HCT116 (cell line): ENCODE data around the gene DRD5. TPM values are rescaled to one million over a fixed set of nuclear protein-coding genes. Genes with fewer than 3 reads are reported as not detected.

Experiments used
- ATAC-seq: fragments of 200-7000 bp; cut with Tn5 transposase; 2 replicates; pipeline ENCODE4 v1.9.1; 2020; ENCODE audit warnings: mild to moderate bottlenecking, moderate library complexity
- BruUV-seq: library from RNA; stranded (reverse); fragments of 400-500 nt; replicated peaks from 2 replicates; lab custom pipeline; 2021; lab: Mats Ljungman, UMichigan
- CTCF ChIA-PET: fragments of 300-600 bp; sonication (Branson Sonifier 250); formaldehyde crosslinking; loops from one replicate; lab custom pipeline; 2021; ENCODE audit warnings: antibody characterized with exemption; lab: Charles Lee
- POLR2A ChIA-PET: fragments of 300-600, 350-600 bp; sonication (Branson Sonifier 250); formaldehyde crosslinking; loops from one replicate; lab custom pipeline; 2021; ENCODE audit warnings: antibody characterized with exemption; lab: Charles Lee
- RAD21 ChIA-PET, 2 experiments: fragments of 300-600 bp; sonication (Branson Sonifier 250); formaldehyde crosslinking; loops; one replicate each; lab custom pipeline; 2023; ENCODE audit warnings: low total read pairs in 2 of 2; ENCODE audit not compliant: uncharacterized antibody in 2 of 2, unreplicated experiment in 2 of 2, low non-redundant PET in 1 of 2; lab: Charles Lee
- DNase-seq: peaks from one replicate; pipeline ENCODE4 v3.0.0-alpha.2; 2010; ENCODE audit warnings: low read depth, low spot score
- H2AFZ ChIP-seq: fragments of 200-600 bp; shearing (Covaris generic), sonication (generic); 2 replicates; pipeline ENCODE4 v1.6.1; 2017; ENCODE audit warnings: low read depth, mixed run types, mixed read lengths, antibody characterized with exemption, low read length; ENCODE audit not compliant: poor library complexity, severe bottlenecking
- H3K27ac ChIP-seq: 2 replicates; pipeline ENCODE4 v1.5.1; 2012; ENCODE audit warnings: low read depth, low read length
- H3K27me3 ChIP-seq: fragments of 200-600 bp; sonication (generic); 2 replicates; pipeline ENCODE4 v1.6.1; 2016; ENCODE audit warnings: mixed run types, low read length, mixed read lengths; ENCODE audit not compliant: insufficient read depth
- H3K36me3 ChIP-seq, 2 experiments: fragments of 200-500 bp in 1 of 2; fragments of 200-600 bp in 1 of 2; sonication (Bioruptor generic) in 1 of 2; sonication (generic) in 1 of 2; 2 replicates each; pipeline versions ENCODE4 v1.5.1 to v1.6.1; 2014 to 2016; ENCODE audit warnings: low read length in 2 of 2, inconsistent platforms in 1 of 2, mixed read lengths in 1 of 2, mixed run types in 1 of 2; ENCODE audit not compliant: insufficient read depth in 2 of 2, control insufficient read depth in 1 of 2
- H3K4me1 ChIP-seq, 2 experiments: fragments of 200-600 bp in 1 of 2; sonication (generic) in 1 of 2; 2 replicates each; pipeline versions ENCODE4 v1.5.1 to v1.6.1; 2012 to 2017; ENCODE audit warnings: low read length in 2 of 2, inconsistent platforms in 1 of 2, mild to moderate bottlenecking in 1 of 2, mixed read lengths in 1 of 2, mixed run types in 1 of 2, moderate library complexity in 1 of 2; ENCODE audit not compliant: insufficient read depth in 2 of 2, control insufficient read depth in 1 of 2
- H3K4me2 ChIP-seq: fragments of 200-600 bp; sonication (generic); 2 replicates; pipeline ENCODE4 v1.6.1; 2017; ENCODE audit warnings: mixed run types, low read length, mixed read lengths
- H3K4me3 ChIP-seq, 2 experiments: fragments of 200-600 bp in 1 of 2; sonication (generic) in 1 of 2; replicated peaks in 1 of 2; 2 replicates each; pipeline ENCODE4 v1.5.1; 2011 to 2016; ENCODE audit warnings: low read length in 2 of 2, control low read depth in 1 of 2, low read depth in 1 of 2, mild to moderate bottlenecking in 1 of 2, mixed read lengths in 1 of 2, mixed run types in 1 of 2
- H3K79me2 ChIP-seq: fragments of 200-600 bp; sonication (generic); 2 replicates; pipeline ENCODE4 v1.6.1; 2017; ENCODE audit warnings: mild to moderate bottlenecking, mixed run types, low read length, moderate library complexity, mixed read lengths; ENCODE audit not compliant: insufficient read depth
- H3K9ac ChIP-seq: fragments of 200-600 bp; sonication (generic); 2 replicates; pipeline ENCODE4 v1.6.1; 2016; ENCODE audit warnings: low read length, mixed read lengths
- H3K9me2 ChIP-seq: fragments of 200-600 bp; sonication (generic), shearing (Covaris generic); 2 replicates; pipeline ENCODE4 v1.6.1; 2017; ENCODE audit warnings: mixed run types, mild to moderate bottlenecking, moderate library complexity; ENCODE audit not compliant: insufficient read depth
- H3K9me3 ChIP-seq, 2 experiments: fragments of 200-500 bp in 1 of 2; fragments of 200-600 bp in 1 of 2; sonication (Bioruptor generic) in 1 of 2; sonication (generic) in 1 of 2; 2 replicates each; pipeline ENCODE4 v1.6.1; 2014 to 2017; ENCODE audit warnings: low read length in 2 of 2, mixed read lengths in 2 of 2, inconsistent platforms in 1 of 2, low read depth in 1 of 2, mild to moderate bottlenecking in 1 of 2, mixed run types in 1 of 2, moderate library complexity in 1 of 2; ENCODE audit not compliant: control insufficient read depth in 1 of 2, insufficient read depth in 1 of 2
- H4K20me1 ChIP-seq: fragments of 200-600 bp; sonication (generic), shearing (Covaris generic); 2 replicates; pipeline ENCODE4 v1.6.1; 2017; ENCODE audit warnings: mixed run types, mild to moderate bottlenecking, moderate library complexity; ENCODE audit not compliant: insufficient read depth
- CEBPB ChIP-seq: IDR thresholded peaks from 2 replicates; pipeline ENCODE4 v1.6.1; 2012; ENCODE audit warnings: low read depth
- EGR1 ChIP-seq: IDR thresholded peaks from 2 replicates; pipeline ENCODE4 v1.6.1; 2012; ENCODE audit warnings: low read depth
- ELF1 ChIP-seq: IDR thresholded peaks from 2 replicates; pipeline ENCODE4 v1.6.1; 2012; ENCODE audit warnings: low read depth, borderline replicate concordance
- EZH2 ChIP-seq: fragments of 200-600 bp; sonication (generic); IDR thresholded peaks from 2 replicates; pipeline ENCODE4 v1.6.1; 2017; ENCODE audit warnings: antibody characterized with exemption, mixed run types
- EZH2phosphoT487 ChIP-seq: fragments of 200-600 bp; IDR thresholded peaks from 2 replicates; pipeline ENCODE4 v1.6.1; 2018; ENCODE audit warnings: antibody characterized with exemption, borderline replicate concordance
- JUND ChIP-seq: IDR thresholded peaks from 2 replicates; pipeline ENCODE4 v1.6.1; 2012
- POLR2A ChIP-seq: IDR thresholded peaks from 2 replicates; pipeline ENCODE4 v1.7.0; 2011; ENCODE audit warnings: borderline replicate concordance; ENCODE audit not compliant: insufficient read depth, insufficient read length; ENCODE audit errors: extremely low read depth
- RAD21 ChIP-seq: IDR thresholded peaks from 2 replicates; pipeline ENCODE4 v1.6.1; 2012; ENCODE audit warnings: low read depth, mild to moderate bottlenecking
- SIN3A ChIP-seq: IDR thresholded peaks from 2 replicates; pipeline ENCODE4 v1.6.1; 2012; ENCODE audit warnings: low read depth
- TCF7L2 ChIP-seq: IDR thresholded peaks from 2 replicates; pipeline ENCODE4 v1.7.0; 2011; ENCODE audit warnings: borderline replicate concordance, inconsistent platforms; ENCODE audit not compliant: insufficient read depth, insufficient read length; ENCODE audit errors: extremely low read depth
- YY1 ChIP-seq: IDR thresholded peaks from 2 replicates; pipeline ENCODE4 v1.6.1; 2011; ENCODE audit warnings: low read length, low read depth, moderate library complexity, mild to moderate bottlenecking; ENCODE audit not compliant: insufficient replicate concordance; ENCODE audit errors: extremely low read depth
- ZFX ChIP-seq: fragments of 450-650 bp; IDR thresholded peaks from 2 replicates; pipeline ENCODE4 v1.6.1; 2017
- ZNF274 ChIP-seq: fragments of 200-500 bp; sonication (Bioruptor generic); IDR thresholded peaks from 2 replicates; pipeline ENCODE4 v1.6.1; 2014; ENCODE audit warnings: mild to moderate bottlenecking, low read depth, low read length, inconsistent platforms
- intact Hi-C: fragments of 100-400 bp; cut with micrococcal nuclease; formaldehyde crosslinking; loops from 2 replicates; pipeline ENCODE4 v1.10.0; 2022
- total RNA-seq: library from RNA; stranded (reverse); gene quantifications from one replicate; pipeline ENCODE4 v1.2.1, GENCODE V29; 2021; ENCODE audit not compliant: unreplicated experiment
- TF ChIP-seq, protein P1 (sequence below): IDR thresholded peaks from 2 replicates; pipeline ENCODE4 v1.6.1; 2012; ENCODE audit warnings: low read depth
- TF ChIP-seq, protein P2 (sequence below): IDR thresholded peaks from 2 replicates; pipeline ENCODE4 v1.6.1; 2012
- TF ChIP-seq, protein P3 (sequence below): IDR thresholded peaks from 2 replicates; pipeline ENCODE4 v1.6.1; 2012
- TF ChIP-seq, protein P4 (sequence below), 3 experiments: fragments of 200-600 bp in 1 of 3; sonication (generic) in 1 of 3; IDR thresholded peaks in 2 of 3; conservative IDR thresholded peaks in 1 of 3; 2 replicates each; pipeline ENCODE4 v1.5.1; 2012 to 2017; ENCODE audit warnings: low read depth in 2 of 3, low read length in 2 of 3, antibody characterized with exemption in 1 of 3, borderline replicate concordance in 1 of 3, control low read depth in 1 of 3, mild to moderate bottlenecking in 1 of 3, mixed read lengths in 1 of 3, mixed run types in 1 of 3, moderate library complexity in 1 of 3; ENCODE audit not compliant: insufficient read depth in 1 of 3

The DRD5 gene
- total RNA-seq, 1 experiment from 2014 or later = not detected

DNA sequence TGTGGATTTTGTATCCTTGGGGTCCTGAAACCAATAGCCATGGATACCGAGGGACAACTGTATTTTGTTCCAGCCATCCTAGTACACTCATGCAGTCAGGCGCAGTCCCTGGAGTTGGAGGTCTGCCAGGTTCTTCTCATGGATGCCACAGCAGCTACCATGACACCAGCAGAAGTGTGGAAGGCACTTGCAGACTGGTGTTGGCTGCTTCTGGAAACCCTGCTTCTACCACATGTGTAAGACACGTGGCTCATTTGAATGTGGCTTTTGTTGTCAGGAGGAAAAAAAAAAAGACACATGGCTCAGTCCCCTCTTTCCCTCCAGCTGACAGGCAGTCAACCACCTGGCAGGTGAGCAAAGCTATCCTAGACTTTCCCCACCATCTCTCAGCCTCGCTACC, 19.4 kb downstream of the DRD5 start:
- POLR2A ChIA-PET = no interaction called here
- Histone ChIP-seq H3K36me3 (no peaks in the 10 kb centered on the region), H3K4me3 (no peak overlapping the region), H3K9ac (no peak overlapping the region), H4K20me1 (no peaks in the 10 kb centered on the region), H3K79me2 (no peaks in the 10 kb centered on the region), H3K4me1 (peaks cover 0 to 6% of the 10 kb centered on the region in 2 experiments; a peak in 2 of 4 replicates), H3K27ac (no peak overlapping the region), H2AFZ (no peak overlapping the region), H3K27me3 (no peaks in the 10 kb centered on the region; the same call in 1 of the 2 replicates), H3K9me3 (no peaks in the 10 kb centered on the region), H3K4me2 (no peak overlapping the region), H3K9me2 (no peaks in the 10 kb centered on the region)
- intact Hi-C loops = no loop called here
- RAD21 ChIA-PET = interaction anchor here in 1 of 2 experiments (0.6 kb wide), 1 partner anchor 1101 kb away, joined by 3 read pairs; no protein-coding TSS in a partner anchor
- CTCF ChIA-PET = no interaction called here
- BruUV-seq = no TSS peak
- ATAC-seq (no peak), DNase-seq (no peak)
- TF ChIP-seq RAD21 (no peak), SIN3A (no peak), YY1 (no peak), ELF1 (no peak), JUND (no peak), TCF7L2 (no peak), EZH2 (no peak), POLR2A (no peak), ZFX (no peak), CEBPB (no peak), EZH2phosphoT487 (no peak), ZNF274 (no peak), EGR1 (no peak)
- TF ChIP-seq, protein P1, sequence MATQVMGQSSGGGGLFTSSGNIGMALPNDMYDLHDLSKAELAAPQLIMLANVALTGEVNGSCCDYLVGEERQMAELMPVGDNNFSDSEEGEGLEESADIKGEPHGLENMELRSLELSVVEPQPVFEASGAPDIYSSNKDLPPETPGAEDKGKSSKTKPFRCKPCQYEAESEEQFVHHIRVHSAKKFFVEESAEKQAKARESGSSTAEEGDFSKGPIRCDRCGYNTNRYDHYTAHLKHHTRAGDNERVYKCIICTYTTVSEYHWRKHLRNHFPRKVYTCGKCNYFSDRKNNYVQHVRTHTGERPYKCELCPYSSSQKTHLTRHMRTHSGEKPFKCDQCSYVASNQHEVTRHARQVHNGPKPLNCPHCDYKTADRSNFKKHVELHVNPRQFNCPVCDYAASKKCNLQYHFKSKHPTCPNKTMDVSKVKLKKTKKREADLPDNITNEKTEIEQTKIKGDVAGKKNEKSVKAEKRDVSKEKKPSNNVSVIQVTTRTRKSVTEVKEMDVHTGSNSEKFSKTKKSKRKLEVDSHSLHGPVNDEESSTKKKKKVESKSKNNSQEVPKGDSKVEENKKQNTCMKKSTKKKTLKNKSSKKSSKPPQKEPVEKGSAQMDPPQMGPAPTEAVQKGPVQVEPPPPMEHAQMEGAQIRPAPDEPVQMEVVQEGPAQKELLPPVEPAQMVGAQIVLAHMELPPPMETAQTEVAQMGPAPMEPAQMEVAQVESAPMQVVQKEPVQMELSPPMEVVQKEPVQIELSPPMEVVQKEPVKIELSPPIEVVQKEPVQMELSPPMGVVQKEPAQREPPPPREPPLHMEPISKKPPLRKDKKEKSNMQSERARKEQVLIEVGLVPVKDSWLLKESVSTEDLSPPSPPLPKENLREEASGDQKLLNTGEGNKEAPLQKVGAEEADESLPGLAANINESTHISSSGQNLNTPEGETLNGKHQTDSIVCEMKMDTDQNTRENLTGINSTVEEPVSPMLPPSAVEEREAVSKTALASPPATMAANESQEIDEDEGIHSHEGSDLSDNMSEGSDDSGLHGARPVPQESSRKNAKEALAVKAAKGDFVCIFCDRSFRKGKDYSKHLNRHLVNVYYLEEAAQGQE = no peak
- TF ChIP-seq, protein P2, sequence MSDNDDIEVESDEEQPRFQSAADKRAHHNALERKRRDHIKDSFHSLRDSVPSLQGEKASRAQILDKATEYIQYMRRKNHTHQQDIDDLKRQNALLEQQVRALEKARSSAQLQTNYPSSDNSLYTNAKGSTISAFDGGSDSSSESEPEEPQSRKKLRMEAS = no peak
- TF ChIP-seq, protein P3, sequence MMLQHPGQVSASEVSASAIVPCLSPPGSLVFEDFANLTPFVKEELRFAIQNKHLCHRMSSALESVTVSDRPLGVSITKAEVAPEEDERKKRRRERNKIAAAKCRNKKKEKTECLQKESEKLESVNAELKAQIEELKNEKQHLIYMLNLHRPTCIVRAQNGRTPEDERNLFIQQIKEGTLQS = no peak
- TF ChIP-seq, protein P4, sequence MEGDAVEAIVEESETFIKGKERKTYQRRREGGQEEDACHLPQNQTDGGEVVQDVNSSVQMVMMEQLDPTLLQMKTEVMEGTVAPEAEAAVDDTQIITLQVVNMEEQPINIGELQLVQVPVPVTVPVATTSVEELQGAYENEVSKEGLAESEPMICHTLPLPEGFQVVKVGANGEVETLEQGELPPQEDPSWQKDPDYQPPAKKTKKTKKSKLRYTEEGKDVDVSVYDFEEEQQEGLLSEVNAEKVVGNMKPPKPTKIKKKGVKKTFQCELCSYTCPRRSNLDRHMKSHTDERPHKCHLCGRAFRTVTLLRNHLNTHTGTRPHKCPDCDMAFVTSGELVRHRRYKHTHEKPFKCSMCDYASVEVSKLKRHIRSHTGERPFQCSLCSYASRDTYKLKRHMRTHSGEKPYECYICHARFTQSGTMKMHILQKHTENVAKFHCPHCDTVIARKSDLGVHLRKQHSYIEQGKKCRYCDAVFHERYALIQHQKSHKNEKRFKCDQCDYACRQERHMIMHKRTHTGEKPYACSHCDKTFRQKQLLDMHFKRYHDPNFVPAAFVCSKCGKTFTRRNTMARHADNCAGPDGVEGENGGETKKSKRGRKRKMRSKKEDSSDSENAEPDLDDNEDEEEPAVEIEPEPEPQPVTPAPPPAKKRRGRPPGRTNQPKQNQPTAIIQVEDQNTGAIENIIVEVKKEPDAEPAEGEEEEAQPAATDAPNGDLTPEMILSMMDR (IDR thresholded peaks at IDR 0.05 in 2 of 3, conservative IDR thresholded peaks at IDR 0.05 in 1 of 3; ENCODE audit: borderline replicate concordance in 1 of 3, insufficient read depth in 1 of 3, low read depth in 2 of 3, low read length in 2 of 3) = no peak
